Embryonic facial prominence (tissue), 1 donor: ENCODE measurements around the gene UBR4.

Source experiments
- DNase-seq: peaks from one replicate; pipeline ENCODE4 v3.0.0-alpha.2; 2016; ENCODE audit errors: extremely low spot score

Gene UBR4

GRCh38 chr1:19036041-19036812, 173.8 kb downstream of the UBR4 start:
- DNase-seq = no peak

- DNase-seq = no peak
Observed at GRCh38 chr1:19035377-19036040, 174.6 kb downstream of the UBR4 start.

- DNase-seq = no peak
Observed at GRCh38 chr1:19034721-19035120, 175.3 kb downstream of the UBR4 start.

DNA sequence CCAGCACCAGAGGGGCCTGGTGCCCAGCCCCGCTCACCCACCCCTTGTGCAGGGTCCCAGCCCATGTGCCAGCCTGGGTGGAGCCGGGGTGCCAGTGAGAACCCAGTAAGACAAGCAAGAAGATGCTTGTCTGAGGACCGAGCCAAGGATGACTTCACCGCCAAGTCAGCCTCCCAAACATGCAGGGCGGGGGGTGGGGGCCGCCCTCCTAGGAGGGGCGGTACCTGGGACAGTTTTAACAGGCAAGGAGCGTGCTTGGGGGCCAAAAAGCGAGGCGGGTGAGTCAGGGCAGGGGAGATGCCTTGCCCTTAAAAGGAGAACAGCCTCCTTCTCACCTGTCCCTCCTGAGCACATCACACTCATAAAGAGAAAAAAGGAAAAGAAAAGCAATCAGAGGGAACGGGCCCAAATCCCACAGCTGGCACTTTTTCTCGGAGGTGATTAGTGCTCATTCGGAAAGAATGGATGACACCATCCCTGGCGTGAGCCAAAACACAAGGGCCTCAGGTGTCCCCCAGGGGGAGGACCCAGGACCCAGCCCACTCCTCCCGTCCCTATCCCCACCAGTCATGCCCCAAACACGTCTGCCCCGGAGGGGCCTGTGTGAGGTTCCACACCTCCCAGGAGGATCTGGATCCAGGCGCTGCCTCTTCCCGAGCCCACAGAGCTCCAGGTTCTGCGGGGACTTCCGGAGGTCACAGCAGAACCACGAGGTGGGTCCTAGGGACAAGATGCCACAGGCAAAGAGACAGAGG, 176.0 kb downstream of the UBR4 start:
- DNase-seq = no peak

- no peak for DNase-seq
Observed at GRCh38 chr1:19033515-19033839, 176.6 kb downstream of the UBR4 start.

DNA sequence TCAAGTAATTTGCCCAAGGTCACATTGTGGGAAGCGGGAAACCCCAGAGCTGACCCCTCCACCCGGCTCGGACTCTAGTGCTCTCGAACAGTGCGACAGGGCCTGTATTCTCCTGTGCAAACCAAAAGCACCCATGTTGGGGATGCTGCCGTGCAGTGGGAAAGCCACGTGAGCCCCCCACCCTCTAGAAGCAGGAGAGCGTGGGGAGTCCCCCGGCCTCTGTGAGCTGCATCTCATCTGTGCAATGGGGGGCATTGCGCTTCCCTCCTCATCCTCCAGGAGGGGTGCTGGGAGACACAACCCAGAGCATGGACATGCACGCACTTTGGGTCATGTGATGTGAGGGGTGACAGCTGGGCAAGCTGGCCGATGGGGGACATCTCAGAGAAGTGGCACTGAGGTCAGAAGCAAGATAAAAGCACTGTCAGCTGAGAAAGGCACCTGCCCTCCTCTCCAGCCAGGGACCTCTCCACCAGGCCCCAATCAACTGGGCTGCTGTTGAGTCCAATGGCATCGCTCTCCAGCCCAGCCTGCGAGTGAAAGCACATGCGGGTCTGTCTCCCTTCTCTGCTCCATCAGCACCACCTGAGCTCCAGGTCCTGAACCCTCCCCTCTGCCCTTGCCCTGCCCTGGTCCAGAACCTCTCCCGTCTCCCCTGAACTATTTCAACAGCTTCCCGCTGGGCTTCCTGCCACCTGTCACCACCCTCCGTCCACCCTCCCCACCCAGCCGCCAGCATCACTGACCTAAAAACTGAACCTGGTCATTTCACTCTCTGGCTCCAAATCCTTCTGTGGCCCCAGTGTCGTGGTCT, 177.2 kb downstream of the UBR4 start:
- DNase-seq = no peak

- DNase-seq = no peak
Observed at GRCh38 chr1:19032413-19032695, 177.7 kb downstream of the UBR4 start.

DNA sequence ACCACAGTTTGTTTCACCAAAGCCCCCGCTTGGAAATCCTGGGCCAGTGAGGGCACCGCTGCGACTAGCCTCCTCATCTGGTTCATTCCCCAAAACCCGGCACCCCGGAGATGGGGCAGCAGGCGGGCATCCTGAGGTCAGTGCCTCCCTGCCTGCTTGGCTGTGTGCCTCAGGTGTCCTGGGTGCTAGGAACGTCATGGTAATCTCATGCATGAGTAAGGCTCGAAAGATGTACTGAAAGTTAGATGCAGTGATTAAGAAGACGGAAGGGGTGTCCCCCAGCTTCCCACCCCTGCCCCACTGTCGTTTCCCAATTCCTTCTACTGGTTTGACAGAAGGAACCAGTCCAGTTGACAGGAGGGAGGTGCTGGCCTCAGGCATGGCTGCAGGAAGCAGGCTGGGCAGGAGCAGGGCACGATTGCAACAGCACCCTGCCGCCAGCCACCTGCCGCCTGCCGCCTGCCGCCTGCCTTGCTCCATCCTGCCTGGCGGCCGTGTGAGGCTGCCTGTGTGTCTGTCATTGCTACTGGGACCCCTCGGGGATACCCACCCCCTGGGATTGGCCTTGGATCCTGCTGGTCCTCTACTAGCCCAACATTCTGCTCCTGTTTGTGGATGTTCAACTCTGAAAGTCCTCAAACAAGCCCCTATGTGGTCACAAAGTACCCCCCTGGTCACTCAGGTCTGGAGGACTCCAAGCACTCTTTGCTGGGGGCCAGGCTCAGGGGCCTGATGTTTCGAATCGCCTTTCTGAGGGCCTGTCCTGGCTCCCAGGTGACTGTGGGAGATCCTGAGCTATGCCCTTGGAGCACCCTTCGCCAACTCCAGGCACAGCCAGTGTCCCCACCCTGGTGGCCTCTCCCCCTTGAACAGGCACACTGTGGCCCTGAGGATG, 180.6 kb downstream of the UBR4 start:
- DNase-seq = no peak

DNA sequence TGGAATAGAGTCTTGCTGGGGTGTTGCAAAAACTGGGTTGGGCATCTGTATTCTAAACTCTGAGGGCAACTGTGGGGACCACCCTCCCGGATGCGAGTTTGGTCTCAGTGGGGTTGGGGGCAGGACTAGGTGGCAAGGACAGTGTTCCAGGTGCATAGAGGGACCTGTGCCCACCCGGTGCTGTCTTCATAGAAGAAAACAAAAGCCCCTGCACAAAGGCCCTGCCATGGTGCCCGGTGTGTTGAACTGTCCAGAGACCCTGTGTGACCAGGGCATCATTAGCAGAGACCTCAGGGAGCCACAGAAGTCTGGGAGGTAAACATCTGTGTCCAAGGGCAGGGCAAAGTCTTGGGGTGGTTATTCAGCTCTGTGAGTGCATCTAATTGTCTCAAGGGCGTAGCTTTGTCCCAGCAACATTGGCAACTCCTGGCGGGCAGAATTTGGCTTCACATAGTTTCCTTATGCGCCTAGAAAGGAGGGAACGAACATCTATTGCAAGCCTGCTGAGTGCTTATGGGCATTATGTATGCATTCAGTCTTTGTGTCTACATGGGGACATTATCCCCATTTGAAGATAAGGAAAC, 181.4 kb downstream of the UBR4 start:
- DNase-seq = no peak

- DNase-seq = no peak
Observed at GRCh38 chr1:19028110-19028509, 182.0 kb downstream of the UBR4 start.
